GM18909 (cell line): Measurements from ENCODE around the gene GRHL1.
"Not testable (repeated sequence)": the region's sequence is repeated elsewhere in the genome, so short reads cannot be mapped to it uniquely, and the experiment has no call there.

Experiments used
- ATAC-seq: cut with Tn5 transposase; IDR thresholded peaks from one replicate; pipeline ENCODE4 v1.9.1; 2021; ENCODE audit warnings: mild to moderate bottlenecking; ENCODE audit not compliant: unreplicated experiment, poor library complexity

Gene GRHL1

GRCh38 chr2:10017313-10017941 lies 65.9 kb downstream of the GRHL1 start:
- ATAC-seq = no peak

DNA sequence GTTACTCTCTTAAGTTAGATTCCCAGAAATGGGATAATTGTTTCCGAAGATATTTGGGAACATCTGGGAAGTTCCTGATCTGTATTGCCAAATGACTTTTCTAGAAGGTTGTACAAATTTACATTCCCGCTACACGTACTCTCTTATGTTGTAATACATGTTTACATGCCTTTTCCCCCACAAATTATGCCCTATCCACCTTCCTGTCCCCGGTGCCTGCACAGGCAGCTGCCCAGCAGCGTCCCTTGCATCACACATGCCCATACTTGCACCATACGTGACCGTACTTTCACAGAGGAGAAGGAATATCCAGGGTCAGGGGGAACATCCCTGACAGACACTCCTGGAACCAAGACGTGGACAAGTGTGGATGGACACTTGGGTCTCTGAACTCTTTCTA lies 67.7 kb downstream of the GRHL1 start:
- ATAC-seq = no peak

DNA sequence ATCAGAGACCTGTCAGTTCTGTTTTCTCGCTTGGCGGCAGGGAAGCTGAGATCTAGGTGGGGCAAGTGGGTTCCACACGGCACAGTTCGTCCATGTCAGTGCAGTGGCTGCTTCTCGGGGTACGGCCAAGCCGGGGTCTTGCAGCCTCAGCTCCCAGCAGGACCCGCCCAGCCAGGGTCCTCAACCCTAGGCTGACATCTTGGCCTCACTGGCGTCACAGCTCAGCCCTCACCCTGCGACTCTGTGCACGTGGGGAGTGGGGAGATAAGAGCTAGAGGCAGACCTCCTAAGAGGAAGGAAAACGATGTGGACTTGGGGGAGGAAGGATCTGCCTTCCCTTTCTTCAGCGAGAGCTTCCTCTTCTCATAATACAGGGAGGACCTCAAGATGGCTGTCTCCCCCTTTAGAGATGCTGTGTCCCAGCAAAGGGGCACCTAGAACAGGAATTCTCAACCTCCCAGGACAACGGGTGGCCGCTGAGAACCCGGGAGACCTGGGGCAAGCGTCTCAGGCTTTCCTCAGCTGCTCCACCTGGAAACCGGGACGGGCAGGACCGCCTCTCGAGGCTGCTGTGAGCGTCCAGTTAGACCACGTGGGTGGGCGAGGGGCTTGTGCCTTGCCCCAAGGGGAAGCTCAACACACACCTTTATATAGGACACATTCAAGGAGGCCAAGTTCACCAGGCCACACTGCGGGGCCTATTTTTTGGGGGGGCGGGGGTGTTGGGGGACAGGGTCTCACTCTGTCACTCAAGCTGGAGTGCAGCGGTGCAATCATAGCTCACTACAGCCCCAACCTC lies 68.3 kb downstream of the GRHL1 start:
- ATAC-seq = no peak

DNA sequence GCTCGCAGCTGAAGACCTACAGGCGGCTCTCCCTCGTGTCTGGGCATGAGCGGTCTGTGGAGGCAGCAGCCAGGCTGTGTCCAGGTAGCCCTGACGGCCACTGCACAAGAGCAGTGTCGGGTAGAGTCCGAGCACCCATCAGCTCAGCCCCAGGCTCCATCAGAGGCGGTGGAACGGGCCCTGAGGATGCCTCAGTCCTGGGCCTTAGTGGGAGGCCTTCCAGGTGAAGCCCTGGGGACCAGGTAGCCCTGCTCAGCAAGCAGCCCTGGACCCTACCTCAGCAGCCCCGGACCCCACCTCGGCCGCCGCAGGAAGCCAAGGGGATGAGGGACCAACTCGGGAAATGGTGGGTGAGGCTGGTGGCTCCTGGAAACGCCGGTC lies 70.5 kb downstream of the GRHL1 start:
- no peak for ATAC-seq

GRCh38 chr2:10022445-10022844 lies 71.0 kb downstream of the GRHL1 start:
- no peak for ATAC-seq

DNA sequence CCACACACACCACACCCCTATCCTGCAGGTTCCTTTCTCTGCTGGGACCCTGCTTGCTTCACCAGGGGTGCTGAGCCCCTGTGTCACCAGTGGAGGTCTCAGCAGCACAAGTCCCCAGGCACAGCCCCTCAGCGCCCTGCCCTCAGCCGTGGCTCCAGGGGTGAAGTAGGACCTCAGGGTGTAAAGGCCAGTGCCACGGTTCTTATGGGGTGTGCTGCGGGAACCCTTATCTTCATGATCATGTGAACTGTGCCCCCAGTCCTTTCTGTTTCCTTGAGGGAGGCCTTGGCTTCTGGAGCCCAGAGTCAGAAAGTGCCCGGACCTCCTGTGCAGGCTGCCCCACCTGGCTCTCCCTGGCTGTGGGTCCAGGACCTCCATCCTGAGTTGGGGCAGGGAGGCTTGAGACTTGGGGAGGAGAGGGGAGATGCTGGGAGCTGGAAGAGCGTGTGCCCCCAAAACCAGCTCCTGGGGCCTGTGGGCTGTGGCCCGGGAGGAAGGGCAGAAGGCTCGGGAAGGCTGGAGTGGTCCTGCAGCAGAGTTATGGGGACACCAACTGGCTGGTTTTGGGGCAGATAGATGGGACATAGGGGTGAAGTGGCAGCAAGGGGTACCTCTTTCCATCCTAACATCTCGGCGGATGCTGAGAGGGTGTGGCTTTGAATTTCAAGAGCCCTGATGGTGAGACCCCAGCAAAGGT lies 71.6 kb downstream of the GRHL1 start:
- ATAC-seq = no peak

DNA sequence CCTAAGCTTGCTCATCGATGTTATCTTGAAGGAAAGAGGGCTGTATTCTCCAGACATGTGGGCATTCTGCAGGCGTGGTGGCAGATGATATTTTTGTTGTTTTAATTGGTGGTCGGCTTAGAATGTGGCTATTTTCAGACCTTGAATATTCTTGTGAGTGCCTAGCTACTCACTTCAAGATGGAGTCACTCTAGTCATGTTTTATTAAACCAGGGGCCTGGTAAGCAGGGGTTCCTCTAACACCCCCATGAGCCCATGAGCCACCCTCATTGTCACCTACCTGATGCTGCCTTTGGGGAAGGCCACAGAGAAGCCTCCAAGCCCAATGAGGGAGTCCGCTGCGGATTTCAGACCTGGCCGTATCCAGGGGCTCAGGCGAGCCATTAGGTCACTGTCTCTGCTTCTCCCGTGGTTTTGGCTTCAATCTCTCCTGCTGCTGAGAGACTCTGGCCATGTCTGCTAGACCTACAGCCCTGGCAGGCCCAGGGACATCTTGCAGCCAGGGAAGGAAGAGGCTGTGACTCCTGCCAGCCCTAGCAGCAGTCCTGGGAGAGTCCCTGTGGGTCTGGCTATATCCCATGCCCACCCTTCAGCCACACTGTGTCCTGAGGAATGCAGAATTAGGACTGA lies 75.6 kb downstream of the GRHL1 start:
- ATAC-seq = no peak

DNA sequence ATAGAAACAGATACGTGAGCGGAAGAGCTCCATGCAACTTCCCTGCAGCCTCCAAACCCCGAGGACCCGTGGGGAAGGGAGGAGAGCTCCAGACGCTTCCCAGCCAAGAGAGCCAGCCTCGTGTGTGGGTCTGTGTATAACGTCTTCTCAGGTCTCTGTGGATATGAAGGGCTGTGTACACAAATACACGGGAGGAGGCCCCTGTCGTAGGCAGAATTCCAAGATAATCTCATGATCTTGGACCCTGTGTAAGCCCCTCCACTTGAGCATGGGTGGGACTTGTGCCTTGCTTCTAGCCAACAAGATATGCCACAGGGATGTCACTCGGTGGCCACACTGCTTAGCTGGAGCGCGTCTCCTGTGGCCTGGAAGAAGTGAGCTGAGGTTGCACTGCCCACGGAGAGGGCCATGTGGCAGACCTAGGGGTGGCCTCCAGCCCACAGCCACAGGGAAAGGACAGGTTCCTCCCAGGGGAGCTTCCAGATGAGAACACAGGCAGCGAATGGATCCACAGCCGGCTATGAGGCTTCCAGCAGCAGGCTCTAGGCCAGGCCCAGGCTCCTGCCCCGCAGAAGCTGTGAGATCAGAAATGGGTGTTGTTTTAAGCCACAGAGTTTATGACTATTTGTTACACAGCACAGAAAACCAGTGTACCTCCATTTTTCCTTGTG lies 76.3 kb downstream of the GRHL1 start:
- no peak for ATAC-seq

GRCh38 chr2:10028407-10028987 lies 77.0 kb downstream of the GRHL1 start:
- no peak for ATAC-seq

- no peak for ATAC-seq
Observed at GRCh38 chr2:10028988-10029874, 77.7 kb downstream of the GRHL1 start.

DNA sequence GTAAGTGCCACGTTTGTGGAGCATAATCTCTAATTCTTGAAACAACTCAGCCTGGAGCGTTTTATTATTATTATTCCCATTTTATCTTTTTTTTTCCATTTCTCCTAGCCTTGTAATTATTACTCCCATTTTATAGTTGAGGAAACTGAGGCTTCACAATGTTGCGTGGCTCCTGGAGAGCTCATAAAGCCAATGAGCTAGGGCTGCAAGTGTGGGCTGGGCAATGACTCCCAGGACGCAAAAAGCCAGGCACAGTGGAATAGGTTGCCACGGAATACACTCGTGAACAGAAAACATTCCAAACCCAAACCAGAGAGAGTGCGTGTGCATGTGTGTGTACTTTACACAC lies 78.4 kb downstream of the GRHL1 start:
- no peak for ATAC-seq

- ATAC-seq = no peak
Observed at GRCh38 chr2:10030311-10030736, 78.8 kb downstream of the GRHL1 start.

GRCh38 chr2:10030798-10031197 lies 79.3 kb downstream of the GRHL1 start:
- ATAC-seq = not testable (repeated sequence)

- no peak for ATAC-seq
Observed at GRCh38 chr2:10031886-10032745, 80.6 kb downstream of the GRHL1 start.

DNA sequence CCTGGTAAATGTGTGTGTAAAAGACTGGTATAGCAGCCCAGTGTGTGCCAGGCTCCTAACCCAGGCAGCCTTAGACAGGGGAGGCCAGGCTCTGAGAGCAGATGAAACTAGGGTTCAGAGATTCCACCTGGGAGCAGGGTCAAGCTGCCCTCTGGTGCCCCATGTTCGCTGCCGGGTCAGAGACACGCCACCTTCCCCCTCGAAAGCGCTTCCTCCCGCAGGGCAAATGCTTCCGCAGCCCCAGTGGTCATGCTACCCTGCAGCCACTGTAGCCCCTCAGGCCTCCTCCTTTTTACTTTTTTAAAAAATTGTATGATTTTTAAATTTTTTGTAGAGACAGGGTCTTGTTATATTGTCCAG lies 81.2 kb downstream of the GRHL1 start:
- ATAC-seq = no peak

DNA sequence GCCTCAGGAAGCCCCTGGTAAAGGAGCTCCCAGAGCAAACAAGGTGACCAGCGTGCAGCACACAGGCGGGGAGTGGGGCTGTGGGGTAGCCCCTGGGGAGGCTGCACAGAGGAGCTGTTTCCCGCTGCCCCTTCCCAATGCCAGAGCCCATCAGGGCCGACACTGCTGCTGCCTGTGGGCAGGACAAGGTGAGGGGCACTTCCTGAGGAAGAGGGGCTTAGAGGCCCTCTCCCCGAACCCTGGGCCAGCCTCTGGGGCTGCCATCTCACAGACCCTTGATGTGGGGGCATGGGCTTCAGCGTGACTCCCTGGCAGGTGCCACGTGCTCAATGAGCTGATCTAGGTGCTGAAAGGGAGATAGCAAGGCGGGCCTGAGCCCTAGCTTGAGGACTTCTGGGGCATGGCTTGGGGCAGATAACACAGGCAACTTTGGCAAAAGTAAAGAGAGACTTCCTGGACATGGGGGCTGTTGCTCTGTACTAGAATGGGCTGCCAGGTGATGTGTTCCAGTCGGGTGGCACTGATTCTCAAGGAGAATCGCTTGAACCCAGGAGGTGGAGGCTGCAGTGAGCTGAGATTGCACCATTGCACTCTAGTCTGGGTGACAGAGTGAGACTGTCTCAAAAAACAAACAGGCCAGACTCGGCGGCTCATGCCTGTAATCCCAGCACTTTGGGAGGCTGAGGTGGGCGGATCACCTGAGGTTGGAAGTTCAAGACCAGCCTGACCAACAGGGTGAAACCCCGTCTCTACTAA lies 81.9 kb downstream of the GRHL1 start:
- ATAC-seq = no peak

DNA sequence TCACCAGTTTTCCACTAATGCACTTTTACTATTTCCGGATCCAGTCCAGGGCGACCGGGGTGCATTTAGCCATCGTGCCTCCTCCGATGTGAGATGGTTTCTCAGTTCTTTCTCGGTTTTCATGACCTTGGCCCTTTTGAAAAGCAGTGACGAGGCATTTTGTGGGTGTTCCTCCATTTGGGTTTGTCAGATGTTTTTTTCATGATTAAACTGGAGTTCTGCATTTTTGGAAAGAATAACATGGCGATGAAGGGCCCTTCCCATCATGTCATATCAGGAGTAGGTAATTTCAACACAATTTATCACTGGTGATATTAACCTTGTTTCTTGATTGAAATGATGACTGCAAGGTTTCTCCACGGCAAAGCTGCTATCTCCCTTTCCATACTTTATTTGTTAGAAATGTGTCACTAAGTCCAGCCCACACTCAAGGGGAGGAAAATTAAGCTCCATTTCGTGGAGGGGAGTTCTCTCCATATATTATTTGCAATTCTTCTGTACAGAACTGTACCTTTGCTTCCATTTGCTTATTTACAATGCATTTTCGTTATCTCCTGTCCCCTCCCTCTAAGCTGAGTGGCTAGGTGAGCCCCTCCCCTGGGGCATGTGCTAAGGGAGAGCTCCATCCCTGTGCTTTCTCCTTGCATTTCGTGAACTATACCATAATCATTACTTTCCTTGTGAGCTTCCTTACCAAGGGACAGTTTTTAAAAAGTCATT lies 83.0 kb downstream of the GRHL1 start:
- ATAC-seq = no peak
